ENCODE measurements around the gene EN1.

EN1 gene

DNA sequence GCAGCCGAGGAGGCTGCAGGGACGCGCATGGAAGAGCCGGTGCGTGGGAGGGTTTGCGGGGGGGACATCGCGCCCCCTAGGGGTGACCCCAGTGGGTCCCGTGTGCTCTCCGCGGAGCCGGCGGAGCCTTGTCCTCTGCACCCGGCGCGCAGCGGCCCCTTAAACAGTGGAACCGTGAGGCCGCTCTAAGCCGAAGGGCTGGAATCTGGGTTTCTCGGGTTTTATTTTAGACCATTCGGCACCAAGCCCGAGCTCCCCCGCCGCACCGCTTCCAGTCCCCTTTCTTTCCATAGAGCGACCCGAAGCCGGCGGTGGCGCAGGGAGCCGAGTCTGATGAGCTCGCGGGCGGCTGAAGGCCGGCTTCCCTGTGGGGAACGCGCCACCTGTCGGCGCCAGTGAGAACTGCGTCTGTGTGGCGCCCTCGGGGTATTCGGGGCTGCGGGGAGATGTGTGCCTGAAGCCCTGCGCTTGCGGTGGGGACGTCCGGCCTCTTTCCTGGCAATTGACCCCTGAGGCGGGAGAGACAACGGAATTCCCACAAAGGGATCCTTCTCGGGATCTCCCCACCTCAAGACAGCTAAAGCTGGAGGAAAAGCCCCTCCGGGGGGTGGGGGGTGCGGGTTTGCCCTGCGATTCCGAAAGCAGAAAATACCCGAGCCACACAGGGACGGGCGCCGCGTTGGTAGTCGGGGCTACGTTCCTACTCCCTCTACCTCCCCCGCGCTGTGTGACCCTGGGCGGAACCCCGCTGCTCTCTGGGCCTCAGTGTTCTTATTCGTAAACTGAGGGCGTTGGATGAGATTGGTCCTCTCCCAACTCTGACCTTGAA, 8.2 kb upstream of the EN1 start:
- peak; percentile 65 for DNase-seq

DNA sequence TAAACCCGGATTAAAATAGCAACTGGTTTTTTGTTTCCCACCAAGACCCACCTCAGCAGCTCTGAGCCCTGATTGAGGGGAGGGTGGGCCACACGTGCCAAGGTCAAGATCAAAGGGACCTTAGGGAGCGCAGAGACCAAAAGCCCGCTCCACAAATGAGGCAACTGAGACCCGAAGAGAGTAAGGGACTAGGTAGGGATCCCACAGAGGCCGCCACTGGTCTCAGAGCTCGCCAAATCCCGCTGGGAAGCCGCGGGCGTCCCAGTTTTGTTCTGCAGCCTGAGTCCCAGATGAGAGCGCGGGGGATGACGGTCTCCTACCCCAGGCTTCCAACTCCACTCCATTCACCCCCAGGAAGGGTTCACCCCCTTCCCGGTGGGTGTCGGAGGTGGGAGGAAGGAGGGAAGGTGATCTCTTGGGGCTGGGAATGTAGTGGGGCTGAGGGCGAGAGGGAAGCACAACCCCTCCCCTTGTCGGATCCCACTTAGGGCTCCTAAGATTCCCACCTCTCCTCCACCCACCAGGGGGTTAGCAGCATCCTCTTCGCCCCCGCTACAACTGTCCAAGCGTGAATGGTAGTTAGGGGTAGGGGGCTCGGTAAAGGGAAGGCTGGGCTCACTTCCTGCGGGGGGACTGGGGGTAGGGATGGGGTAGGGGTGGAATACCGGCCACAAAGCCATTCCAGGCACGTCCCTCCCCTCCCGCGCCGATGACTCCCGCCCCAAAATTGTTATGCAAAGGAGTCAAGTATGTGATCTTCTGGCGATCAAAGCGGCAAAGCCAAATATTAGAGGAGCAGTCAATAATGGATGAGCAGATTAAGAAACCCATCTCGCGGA, 7.3 kb upstream of the EN1 start:
- no peak for DNase-seq

DNA sequence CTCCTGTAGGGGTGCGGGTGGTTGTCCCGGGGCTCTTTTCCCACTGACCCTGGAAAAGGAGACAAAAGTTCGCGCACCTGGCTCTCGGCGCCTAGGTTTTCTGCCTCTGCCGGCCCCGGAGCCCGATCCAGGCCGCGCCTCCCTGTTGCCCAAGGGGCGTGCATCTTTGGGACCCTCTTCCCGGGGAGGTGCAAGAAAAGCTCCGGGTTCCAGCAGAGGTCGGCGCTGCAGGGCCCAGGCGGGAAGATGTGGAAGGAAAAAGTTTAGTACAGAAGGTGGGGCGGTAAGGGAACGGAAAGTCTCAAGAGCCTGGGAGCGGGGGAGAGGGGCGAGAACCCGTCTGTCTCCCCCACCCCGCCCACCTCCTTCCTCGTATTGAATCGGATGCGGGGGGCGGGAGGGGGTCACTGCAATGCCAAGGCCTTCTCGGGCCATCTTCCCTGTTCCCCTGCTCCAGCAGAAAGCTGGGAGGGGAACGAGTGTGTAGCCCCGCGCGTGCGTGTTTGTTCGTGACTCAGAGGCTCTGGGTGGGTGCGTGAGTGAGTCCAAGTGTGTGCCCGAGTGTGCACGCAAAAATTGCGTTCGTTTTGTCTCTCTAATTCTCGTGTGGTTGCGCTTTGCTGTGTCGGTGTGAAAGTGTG, 6.3 kb upstream of the EN1 start:
- DNase-seq = no peak

DNA sequence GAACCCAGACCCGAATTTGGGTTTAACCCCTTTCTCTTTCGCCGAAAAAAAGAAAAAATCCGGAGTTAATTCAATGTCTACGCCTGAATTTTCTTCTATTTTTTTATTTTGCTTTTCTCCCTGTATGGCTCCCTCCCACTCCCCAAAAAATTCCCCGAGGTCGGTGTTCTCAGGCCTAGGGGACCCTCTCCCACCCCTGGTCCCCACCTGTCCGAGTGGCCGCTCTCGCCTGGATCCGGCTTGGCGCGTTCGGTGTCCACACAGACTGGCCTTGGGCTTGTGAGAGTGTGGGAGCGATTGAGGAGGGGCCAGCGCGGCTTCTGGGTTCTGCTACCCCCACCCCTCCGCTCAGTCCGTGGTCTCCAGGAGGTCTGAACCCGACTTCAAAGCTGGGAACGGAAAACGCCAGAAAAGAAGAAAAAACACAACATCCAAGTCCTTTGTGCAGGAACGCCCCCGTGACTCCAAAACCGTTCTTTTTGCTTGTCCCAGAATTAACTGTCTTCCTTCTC, 5.7 kb upstream of the EN1 start:
- no peak for DNase-seq

DNA sequence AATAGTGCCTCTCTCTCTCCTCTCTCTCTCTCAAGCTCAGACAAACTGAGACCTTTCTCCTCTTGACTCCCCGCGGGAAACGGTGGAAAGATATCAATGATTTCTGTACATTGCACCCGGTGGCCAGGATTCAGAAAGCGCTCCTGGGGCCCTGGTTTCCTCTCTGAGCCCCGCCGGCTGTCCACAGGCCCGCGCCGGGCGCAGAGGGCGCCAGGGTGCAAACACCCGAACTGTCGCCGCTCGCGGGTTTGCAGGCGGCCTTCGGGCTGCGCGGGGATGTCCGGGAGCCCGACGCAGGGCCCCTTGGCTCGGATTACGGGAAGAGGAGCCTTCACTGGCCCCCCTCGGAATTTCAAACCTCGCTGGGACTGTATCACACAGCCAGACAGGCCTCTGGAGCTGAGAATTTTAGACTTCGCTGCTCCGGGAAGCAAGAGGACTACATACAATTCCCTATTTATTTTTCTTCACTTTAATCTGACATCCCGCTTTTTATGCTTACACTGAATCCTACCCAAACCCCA, 5.2 kb upstream of the EN1 start:
- no peak for DNase-seq

DNA sequence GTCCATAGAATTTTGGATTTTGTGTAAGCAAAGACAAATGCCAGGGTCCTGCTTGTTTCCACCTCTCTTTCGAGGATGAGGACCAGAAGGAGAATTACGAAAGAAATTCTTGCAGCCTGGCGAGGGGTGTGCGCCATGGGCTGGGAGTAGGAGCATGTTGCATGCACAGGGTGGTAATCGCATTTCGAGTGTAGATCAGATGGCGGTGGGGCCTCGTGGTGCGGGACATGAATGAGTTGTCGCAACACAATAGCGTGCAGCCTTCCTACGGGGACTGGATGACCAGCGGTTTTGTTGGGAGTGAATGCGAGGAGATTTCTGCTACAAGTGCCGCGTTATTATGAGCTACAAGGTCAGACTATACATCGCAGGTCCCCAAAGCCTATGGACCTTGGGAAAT, 4.2 kb upstream of the EN1 start:
- DNase-seq = no peak

DNA sequence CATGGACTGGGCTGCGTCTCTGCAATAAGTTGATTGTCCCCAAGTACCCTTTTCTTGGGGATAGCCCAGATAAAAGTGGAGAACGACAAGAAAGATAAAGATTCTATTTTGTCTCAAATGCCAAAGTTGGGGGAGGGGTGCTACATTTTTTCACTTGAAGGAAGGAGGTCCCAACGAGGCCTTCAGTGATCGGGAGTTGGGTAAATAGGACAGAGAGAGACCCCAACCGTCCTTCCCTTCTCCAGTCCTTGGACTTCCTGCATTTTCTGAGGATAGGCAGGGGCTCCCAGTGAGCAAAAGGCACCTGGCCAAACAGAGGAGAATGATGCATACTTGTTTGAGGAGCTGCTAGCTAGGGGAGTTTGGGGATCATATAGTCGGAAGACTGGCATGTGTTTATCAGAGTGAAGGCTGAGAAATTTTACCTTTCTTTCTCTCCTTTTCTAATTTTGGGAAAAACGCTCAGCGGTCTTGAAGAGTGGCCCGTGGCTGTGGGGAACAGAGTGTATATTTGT, 3.5 kb upstream of the EN1 start:
- DNase-seq = no peak

DNA sequence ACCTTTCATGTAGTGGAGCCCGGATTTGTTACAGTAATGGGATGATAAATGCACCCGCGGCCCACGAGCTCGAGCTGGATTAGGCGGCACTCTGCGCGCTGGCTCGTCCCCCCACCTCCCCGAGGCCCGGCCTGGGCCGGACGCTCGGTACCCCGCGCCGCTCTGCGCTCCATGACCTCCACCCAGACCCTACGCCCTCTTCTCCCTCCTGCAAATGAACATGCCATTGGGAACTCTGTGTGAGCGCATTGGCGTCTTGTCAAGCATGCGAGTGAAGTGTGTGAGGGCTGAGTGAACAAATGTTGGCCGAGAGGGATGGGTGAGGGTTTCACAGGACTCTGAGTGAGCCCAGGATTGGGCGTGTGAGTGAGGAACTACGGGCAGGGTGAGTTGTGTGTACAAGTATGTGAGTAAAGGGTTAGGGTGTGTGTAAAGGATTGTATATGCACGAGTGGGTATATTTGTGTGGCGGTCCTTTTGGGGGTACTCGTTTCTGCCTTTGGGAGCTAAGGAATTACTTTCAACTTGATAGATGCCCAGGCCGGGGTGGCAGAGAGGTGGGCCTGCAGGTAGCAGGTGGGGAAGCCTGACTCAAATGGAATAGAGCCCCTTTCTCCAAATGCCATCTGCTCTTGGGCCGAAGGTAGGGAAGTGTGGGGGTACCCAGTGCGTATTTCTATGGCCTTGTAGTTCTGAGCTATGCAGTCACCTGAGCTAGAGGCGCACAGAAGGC, 2.9 kb upstream of the EN1 start:
- DNase-seq = no peak

DNA sequence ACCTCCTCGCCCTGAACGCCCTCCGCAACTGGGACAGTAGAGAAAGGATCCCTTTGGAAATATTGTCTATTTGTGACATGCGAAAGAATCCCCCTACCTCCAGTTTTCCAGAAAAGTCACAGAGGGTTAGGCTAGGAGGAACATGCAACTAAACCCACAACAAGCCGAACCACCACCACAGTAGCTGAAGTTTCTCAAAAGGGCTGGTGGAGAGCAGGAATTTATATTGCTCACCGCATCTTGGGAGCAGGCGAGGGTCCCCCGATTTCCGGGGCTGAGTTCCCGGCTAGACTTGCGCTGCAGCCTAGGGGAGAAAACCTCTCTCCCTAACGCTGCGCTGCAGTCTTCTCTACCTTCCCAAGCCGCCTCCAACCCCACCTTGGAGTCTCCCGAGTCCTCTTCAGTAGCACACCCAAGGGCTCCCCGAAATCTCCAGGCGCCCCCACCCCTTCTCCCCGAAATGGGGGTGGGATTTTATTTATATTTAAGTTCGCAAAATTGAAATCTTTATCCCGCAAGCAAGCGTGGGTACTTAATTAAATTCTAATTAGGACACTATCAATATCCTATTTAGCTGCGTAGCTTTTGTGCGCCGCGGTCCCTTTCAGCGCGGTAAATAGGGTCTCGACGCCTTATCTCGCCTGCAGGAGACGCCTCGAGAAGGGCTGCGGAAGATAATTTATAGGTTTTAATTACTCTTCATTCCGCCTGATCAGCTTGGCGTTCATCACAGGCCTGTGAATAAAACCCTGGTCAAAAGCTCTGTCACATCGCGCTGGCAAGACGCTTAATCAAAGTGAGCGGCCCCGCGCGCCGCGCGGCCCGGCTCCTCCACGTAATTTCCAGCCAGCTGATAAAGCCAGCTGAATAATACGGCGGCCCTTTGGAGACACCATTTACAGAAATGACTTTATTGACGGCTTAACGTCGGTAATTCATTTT, 2.0 kb upstream of the EN1 start:
- DNase-seq = no peak

DNA sequence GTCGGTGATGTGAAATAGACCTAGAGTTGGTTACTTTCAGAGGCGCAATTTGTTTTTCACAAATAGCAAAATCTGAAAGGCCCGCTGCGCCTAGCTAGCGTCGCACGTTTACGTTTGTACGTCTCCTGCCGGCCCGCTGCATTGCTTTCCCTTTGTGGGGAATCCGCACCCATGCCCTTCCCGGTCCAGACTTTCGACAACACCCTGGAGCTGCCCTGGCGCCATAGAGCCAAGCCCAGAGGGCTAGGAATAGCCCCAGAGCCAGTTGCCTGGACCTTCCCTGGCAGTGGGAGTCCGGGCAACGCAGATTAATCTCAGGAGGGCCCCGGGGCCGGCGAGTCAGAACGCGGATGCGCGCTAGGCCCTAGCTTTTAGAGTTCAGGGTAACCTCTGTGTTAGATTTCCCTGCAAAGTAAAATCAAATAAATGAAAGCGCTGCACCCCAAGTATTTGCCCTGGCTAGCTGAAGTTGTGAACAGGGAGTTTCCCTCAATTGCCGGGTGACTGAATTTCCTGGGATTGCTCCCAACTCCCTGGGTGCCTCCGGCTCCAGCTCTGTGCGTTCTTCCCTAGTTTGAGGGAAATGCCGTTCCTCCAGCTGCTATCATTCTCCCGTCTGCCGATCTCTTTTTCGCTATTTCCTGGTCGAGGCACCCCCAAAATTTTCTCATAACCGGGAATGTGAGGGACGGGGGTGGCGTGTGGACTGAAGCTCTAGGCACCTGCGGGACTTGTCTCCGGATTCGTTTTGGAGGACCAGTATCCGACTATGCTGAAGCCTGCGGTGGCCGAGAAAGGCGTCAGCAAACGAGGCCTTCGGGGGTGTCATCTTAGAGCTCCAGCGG, 1.2 kb upstream of the EN1 start:
- no peak for DNase-seq

DNA sequence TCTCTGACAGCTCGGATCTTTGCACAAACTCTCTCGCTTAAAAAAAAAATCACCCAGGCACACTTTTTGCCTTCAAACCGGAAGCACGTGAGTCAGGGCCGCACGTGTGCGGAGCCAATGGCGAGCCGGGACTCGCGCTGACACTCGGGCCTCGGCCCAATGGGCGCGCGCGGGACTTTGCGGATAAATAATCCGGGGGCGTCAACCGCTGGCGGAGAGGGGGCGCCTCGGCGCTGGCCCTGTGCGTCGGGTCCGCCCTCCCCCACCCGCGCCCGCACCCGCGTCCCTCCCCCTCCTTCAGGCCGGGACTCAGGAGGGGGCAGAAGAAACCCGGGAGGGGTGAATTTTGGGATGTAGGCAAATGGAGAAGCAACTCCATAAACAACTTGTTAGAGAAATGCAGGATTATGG, 319 bp upstream of the EN1 start:
- DNase-seq = no peak

DNA sequence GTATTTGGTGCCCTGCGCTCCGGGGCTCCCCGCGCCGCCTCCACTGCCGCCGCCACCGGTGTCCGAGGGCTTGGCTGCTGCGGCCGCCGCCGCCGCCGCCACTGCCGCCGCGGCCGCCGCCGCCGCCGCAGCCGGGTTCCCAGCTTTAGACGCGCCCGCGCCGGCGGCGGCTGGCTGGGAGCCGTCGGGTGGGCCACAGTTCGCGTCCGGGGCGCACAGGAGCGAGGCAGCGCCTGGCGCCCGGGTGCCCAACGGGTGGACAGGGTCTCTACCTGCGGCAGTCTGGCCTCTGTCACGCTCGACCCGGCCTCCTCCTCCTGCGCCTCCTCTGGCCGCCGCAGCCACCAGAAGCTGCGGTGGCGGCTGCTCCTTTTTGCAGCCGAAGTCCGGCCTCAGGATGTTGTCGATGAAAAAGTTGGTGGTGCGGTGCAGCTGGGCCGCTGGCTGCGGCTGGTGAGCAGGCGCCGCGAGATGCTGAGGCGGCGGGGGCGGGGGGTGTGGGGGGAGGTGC, 951 bp downstream of the EN1 start:
- no peak for DNase-seq

DNA sequence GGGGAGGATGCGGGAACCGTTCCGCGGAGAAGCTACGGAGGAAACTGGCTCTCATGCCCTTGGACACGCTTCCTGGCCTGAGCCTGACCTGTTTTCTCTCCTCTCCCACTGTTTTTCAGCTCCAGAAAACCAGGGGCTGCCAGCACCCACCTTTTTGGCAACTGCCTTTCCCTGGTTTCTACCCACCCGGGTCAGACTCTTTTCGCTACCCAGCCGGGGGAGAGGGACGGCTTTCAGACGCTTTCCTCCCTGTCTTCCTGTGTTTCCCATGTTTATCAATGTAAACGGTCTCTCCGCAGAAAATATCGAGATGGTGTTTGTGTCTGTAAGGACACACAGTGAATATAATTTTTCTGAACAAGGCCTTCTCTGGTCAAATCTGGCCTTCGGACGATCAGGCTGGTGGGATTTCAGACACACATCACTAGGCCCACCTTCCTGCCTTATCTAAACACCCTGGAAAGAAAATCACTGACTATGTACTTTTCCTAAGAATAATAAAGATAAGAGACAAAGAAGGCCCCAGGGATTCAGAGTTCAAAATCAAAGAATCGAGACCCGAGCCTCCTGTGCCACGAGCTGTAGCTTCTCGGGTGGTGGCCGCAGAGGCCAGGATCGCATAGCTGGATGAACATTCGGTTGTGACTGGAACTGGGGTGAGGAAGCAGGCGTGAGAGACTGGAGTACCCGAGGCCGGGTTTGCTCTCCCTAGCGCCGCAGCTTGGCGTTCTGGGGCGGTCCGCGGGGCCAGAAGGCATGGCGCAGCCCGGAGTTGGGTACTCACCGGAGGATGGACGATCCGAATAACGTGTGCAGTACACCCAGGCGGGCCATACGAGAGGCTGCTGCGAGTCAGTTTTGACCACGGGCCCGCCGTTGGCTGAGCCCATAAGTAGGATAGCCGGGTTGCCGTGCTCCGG, 1.7 kb downstream of the EN1 start:
- no peak for DNase-seq

DNA sequence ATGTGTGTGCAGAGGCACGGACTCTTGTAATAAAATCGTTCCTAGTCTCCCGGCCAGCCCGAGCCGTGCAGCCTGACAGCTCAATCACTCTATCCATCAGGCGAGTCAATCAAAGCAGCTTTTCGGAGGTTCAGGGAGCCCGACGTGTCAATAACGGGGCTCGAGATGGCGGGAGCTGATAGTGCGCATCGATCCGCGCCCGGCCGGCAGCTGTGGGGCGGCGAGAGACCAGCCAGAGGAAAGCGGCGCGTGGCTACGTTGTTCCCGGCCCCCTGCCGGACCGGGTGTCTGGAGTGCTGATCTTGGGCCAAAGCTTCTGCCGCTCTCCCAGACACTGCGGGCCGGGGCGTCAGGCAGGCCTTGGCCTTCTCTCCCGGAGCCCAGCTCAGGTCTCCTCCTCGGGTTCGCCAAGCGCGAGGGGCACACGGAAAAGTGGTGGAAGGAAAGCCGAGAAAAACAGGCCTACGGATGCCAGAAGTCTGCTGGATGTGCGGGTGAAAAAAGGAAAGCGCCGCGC, 2.4 kb downstream of the EN1 start:
- no peak for DNase-seq

DNA sequence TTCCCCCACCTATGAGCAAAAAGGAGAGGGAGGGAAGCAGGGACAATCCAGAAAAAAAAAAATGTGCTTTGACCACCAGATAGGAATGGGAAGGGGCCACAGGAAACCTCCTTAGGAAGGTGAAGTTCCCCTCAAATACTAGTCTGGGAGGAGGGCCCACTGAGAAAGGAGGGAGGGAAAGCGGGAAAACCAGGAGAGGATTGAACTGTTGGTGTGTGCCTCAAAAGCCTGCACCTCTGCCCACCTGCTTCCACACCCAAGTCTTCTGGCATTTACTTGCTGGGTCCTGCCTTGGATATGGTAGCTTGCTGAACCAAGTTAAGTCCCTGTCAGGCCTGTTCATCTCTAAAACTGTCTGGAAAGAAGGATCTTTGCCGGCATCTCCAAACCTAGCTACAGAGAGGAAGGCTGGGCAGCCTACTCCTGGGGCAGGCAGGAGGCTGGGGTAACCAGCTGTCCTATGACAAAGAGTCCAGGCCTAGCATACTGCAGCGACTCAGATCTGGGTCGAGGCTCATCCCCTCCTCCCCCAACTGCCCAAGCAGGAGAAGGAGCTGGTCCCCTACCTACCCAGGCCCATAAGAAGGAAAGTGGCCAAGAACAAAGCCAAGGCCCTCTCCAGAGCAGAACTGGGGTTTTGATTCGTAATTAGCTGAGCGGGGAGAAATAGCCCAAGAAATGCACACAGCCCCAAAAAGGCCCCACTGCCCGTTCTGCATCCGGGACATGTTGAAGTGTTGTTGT, 3.0 kb downstream of the EN1 start:
- DNase-seq = no peak

DNA sequence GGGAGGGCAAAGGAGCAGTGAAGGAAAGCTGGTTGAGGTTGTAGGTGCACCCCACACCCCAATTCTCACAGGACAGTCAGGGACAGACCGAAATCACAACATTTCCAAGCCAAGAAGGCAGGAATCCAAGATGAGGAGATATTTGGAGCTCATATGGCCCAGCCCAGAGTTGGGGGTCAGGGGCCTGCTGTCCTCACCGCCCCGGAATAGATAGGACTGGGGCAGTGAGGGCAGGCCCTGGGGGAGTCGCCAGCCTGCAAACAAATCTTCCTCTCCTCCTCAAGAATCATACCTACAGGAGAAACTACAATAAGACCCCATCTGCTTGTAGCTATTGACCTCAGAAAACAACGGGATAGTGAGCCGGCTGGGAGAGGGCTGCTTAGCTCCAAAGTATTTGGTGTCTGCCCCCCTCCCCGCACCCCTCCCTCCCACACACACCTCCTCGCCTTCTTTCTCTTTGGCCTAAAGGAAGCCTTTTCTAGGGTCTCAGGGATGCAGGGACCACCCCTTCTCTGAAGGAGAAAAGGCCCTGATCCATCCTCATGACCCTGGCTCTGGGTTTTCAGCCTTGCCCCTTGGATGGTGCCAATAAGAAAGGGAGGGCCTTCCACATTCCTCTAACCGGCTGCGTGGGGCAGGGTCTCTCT, 3.8 kb downstream of the EN1 start:
- no peak for DNase-seq

All from activated effector memory CD4-positive, alpha-beta T cell treated with Interleukin-2 at 50 U/mL for 16 hours (primary cell).